SKM-1 treated with dmso at 0.1 percent for 144 hours (cell line): ENCODE measurements around the gene BCAR3.

Experiments used
- DNase-seq: peaks from one replicate; lab custom pipeline; 2025; ENCODE audit not compliant: unreplicated experiment; lab: John Stamatoyannopoulos, UW

Gene BCAR3

DNA sequence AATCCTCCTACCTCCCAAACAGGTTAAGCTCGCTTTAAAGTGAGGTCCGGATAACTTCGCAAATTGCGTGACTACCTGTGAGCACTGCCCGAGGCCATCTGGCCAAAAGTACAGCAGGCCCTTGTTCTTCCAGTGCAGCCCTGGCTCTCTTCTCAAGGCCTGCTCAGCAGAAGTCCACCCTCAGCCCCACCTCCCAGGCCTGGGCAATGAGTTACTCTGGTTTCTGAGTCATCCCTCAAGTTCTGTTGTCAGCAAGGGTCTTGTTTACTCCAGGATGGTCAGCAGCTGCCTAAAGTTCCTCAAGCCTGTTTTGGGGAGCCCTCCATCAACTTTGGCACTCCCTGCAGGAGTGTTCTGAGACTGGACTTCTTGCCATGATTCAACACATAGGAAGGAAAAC, 101.7 kb downstream of the BCAR3 start:
- no peak for DNase-seq

- no peak for DNase-seq
Measured at GRCh38 chr1:93578911-93579825, 102.5 kb downstream of the BCAR3 start.

DNA sequence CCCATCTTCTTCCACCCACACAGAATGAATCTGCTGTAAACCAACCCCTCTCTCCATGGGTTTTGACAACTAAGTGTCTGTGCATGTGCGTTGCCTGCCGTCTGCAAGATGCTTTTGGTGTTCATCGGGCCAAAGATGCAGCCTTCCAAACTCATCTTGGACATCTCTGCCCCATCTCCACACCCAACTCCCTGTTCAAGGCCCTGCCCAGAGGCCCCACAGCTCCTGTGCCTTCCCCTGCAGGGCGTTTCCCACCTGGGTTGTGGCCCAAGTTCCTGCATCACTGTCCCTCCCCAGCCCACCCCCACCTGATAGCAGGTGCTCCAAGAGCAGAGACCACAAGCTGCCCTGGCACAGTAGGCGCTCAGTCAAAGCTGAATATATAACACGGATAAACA, 103.2 kb downstream of the BCAR3 start:
- no peak for DNase-seq

DNA sequence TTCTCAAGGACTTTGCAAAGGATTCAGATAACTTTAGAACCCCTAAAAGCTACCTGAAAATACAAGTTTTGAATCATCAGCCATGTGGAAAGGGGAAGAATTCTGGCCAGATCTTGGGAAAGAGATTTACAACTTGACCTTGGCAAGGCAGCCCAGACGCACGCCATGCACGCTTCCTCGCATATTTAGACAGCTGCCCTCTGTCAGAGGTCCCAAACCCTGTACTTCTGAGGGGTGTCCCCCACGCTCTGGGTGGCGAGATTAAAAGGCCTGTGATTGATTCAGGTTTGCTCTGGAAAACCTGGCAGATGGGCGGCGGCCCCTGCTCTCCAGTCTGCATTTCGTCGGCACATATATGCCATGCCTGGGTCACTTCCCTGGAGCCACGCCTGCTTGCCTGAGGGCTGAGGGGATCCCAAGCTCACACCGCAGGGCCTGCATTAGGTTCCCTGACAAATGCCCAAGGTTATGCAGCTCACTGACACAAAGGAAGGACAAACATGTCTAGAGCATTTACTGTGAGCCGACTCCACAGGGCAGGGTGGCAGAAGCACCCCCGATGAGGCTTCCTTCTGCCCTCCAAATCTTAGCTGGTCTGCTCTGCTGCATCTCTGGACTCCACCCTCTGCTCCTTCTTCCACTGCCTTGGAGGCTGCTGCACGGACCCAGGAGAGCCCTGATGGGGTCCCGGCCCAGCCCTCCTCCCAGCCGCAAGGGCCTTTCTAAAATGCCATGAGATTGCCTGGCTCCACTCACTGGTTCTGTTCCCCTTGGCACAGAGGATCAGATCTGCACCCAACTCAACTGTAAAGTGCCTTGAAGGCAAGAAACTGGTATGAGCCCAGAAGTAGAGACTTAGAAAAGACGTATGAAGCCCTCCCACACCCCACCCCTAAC, 103.9 kb downstream of the BCAR3 start:
- no peak for DNase-seq

- no peak for DNase-seq
Measured at GRCh38 chr1:93576746-93577145, 104.9 kb downstream of the BCAR3 start.

DNA sequence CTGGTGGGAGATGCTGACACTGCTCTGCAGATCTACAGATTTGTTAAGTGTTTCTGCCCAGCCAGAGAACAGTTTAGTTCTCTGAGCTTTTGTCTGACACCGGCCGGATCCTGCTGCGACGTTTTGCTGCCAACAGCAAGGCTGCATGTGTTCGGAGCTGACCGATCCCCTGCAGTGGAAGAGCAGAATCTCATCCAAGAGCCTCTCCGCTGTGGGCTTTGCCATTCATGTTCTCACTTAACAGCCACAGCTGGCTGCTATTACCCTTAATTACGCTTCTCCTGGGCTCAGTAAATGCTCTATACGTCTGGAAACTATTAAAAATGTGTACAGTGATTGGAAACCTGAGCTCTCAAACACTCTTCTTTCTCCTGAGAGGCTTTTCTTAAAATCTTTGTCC, 105.3 kb downstream of the BCAR3 start:
- no peak for DNase-seq

GRCh38 chr1:93575621-93576284, 105.9 kb downstream of the BCAR3 start:
- DNase-seq = no peak

DNA sequence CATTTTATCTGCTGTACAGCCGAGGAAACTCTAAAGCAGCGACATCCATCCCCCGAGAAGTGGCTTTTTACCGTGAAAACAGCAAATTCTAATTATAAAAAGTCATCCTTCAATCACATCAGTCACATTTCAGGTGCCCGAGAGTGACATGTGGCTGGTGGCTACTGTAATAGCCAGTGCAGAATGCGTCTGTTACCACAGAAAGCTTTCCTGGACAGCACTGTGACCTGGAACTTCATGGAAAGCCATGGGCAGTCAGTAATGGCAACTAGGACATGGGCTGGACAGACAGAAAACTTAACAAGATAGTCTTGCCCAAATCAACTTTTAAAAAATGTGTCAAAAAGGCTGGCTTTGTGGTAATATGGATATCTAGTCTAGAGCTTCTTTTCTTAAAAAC, 106.6 kb downstream of the BCAR3 start:
- no peak for DNase-seq

DNA sequence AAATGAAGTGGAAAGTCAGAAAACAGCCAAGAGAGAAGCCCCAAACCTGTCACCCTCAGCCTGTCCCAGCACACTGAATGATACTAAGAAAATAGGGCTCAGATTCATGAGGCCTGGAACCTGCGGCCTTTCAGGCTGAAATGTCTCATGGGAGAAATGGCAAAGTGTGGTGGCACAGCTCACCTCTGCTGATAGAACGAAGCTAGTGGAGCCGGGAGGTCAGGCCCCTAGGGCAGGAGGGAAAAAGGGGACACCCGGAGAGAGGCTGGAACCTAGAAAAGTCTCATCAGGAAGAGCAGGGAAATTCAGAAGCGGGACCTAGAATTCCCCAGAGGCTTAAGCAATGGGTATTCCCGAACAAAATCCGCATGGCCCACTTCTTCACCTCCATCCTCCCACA, 107.1 kb downstream of the BCAR3 start:
- no peak for DNase-seq

- no peak for DNase-seq
Measured at GRCh38 chr1:93573940-93574469, 107.6 kb downstream of the BCAR3 start.

GRCh38 chr1:93571623-93572310, 109.9 kb downstream of the BCAR3 start:
- DNase-seq = no peak

DNA sequence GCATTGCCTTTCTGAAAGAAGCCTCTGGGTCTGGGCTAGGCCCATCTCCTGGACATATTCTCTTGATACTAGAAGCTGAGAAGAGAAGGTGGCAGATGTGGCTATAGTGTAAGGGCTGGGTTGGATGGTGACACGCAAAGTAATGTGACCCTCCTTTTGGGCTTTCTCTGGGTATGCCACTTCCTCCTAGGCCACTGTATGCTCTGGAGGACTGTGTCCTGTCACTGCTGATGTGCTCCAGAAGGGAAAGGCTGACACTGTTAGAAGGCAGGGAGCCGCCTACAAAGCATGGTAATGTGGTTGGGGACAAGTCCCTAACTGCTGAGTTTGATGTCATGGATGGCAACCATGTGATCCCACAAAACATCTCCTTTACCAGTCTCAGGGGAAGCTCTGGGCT, 112.1 kb downstream of the BCAR3 start:
- DNase-seq = no peak

GRCh38 chr1:93567255-93567918, 114.2 kb downstream of the BCAR3 start:
- no peak for DNase-seq

GRCh38 chr1:93566227-93566626, 115.4 kb downstream of the BCAR3 start:
- no peak for DNase-seq

GRCh38 chr1:93565496-93566206, 116.0 kb downstream of the BCAR3 start:
- no peak for DNase-seq

DNA sequence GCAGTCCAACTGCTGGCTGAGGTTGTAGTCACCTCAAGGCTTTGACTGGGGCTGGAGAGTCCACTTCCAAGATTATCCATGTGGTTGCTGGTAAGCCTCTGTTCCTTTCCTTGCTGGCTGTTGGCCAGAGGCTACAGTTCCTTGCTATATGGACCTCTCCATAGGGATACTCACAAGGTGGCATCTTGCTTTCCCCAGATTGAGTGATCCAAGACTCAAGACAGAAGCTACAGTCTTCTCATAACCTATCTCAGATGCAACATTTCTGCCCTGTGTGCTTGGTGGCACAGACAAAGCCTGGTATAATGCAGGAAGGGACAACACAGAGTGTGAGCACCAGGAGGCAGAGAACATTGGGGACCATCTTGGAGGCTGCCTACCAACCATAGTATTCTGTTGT, 121.9 kb downstream of the BCAR3 start:
- DNase-seq = no peak

DNA sequence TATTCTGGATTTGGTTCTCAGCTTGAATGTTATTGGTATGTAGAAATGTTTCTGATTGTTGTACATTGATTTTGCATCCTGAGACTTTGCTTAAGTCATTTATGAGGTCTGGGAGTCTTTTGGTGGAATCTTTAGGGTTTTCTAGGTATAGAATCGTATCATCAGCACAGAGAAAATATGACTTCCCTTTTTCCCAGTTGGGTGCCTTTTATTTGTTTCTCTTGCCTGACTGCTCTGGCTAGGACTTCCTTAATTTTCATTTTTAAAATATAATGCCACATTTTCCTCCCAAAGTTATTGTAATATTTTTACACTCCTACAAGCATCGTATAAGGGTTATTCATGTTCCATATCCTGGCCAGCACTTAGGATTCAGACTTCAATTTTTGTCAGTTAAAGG, 122.6 kb downstream of the BCAR3 start:
- DNase-seq = peak; percentile 36

DNA sequence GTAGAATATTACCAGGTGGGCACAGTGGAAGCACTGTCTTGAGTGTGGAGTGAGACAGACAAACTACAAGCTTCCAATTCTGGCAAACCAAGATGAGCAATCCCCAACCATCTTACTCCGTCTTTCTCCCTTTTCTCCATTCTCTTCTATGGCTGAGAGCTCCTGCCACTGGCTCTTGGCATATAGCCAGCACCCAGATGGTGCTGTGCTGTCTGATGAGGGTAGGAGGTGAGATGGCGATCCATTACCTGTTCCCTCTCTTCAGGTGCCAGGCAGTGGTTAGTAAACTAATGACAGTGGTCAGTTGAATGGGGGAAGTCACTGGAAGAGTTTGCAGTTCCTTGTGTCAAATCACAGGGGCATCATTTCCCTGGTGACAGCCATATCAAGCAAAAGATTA, 125.3 kb downstream of the BCAR3 start:
- no peak for DNase-seq
